GM18909 (cell line): ENCODE data around the gene C1QL1.
"Not testable (repeated sequence)": the region's sequence is repeated elsewhere in the genome, so short reads cannot be mapped to it uniquely, and the experiment has no call there.

Experiments used
- ATAC-seq: cut with Tn5 transposase; IDR thresholded peaks from one replicate; pipeline ENCODE4 v1.9.1; 2021; ENCODE audit warnings: mild to moderate bottlenecking; ENCODE audit not compliant: unreplicated experiment, poor library complexity

Gene C1QL1

GRCh38 chr17:44966348-44967025 lies 1.6 kb downstream of the C1QL1 start:
- no peak for ATAC-seq

- no peak for ATAC-seq
Measured at GRCh38 chr17:44965481-44966234, 2.4 kb downstream of the C1QL1 start.

GRCh38 chr17:44961921-44962350 lies 6.2 kb downstream of the C1QL1 start:
- ATAC-seq: no peak

- no peak for ATAC-seq
Measured at GRCh38 chr17:44960691-44961090, 7.4 kb downstream of the C1QL1 start.

GRCh38 chr17:44959821-44960531 lies 8.1 kb downstream of the C1QL1 start:
- no peak for ATAC-seq

DNA sequence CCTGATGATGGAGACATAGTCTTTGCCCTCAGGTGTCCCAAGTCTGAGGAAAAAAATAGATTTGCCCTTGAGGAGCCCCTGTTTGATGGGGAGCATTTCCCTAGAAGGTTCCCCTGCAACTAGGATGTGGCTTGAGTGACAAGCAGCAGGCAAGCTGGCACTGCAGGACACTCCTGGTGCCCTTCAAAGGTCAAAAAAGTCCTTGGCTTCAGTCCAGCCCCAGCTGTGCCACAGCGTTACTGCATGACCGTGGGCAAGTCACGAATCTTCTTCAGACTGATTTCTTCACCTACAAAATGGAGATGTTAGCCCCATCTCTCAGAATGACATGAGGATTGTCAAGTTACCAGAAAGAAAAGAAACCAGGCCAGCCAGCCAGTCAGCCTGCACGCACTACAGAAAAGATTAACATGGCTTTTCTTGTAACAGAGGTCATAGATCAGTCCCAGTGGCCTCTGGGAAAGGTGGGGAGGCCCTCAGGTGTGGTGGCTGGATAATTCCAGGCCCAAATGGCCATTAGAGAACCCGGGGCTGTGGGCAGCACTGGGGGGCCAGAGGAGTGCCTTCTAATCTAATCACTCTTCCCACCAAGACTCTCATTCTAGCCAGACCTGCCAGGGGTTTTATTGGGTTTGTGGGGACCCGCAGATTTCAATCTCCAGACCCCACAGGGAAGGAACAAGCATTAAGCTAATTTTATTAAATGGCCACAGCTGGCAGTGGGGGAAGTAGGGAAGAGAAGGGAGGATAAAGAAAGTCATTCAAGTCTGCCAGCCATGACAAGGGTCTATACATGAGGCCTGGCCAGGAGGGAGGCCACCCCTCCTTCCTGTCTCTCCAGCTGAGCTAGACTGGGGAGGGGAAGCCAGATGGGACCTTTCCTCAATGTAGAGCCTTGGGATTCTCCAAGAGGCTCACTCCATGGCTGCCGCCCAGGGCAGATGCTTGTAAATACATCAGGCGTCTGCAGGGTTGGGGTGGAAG lies 10.8 kb downstream of the C1QL1 start:
- no peak for ATAC-seq

DNA sequence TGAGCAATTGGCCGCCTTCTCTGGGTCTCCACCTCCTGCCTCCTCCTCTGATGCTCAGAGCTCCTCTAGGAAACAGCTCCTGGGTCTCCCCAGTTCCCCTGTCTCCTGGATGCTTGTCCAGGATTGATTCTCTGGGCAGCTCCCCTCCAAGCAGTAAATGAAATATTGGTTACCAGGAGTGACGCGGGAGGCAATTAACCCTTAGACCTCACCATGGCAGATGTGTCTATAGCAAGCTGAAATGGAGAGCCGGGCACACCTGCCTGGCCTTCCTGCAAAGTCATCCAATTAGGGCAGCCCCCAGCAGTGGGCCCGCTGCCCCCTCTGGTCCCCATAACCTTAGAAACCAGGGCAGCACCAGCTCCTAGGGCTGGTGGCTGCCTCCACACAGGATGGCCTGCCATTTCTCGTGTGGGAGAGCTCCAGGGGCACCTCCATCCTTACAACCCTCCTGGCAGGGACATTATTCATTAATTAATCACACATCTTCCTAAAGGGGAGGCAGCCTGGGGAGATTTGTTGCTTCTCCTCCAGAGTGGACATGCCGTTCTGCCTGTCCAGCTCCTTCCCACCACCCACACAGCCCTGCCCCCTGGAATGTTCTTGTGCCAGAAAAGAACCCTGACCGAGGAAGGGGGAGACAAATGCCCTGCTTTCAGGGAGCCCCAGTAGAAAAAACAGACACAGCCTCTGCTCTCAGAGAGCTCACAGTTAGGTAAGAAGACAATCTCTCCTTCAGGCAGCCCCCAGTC lies 12.3 kb downstream of the C1QL1 start:
- ATAC-seq: no peak

GRCh38 chr17:44952946-44953475 lies 15.1 kb downstream of the C1QL1 start:
- ATAC-seq: no peak

DNA sequence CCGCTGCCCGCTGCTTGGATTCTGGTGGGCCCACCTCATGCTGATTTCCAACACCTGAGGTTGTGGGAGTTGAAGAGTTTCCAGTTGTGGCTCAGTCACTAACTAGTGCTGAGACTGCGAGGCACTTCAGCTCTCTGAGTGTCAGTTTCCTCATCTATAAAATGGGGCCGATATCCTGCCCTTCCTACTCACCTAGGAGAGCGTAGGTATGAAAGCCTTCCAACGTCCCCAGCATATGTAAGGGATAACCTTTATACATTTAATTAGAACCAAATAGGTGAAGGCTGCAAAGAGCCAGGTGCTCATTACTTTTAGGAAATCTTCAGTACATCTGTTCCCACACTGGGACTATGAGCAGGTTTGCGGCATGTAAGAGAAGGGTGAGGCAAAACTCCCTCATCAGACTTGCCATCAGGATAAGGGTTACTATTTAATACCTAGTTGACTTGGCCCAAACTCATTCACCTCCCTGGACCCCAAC lies 19.7 kb downstream of the C1QL1 start:
- ATAC-seq: no peak

DNA sequence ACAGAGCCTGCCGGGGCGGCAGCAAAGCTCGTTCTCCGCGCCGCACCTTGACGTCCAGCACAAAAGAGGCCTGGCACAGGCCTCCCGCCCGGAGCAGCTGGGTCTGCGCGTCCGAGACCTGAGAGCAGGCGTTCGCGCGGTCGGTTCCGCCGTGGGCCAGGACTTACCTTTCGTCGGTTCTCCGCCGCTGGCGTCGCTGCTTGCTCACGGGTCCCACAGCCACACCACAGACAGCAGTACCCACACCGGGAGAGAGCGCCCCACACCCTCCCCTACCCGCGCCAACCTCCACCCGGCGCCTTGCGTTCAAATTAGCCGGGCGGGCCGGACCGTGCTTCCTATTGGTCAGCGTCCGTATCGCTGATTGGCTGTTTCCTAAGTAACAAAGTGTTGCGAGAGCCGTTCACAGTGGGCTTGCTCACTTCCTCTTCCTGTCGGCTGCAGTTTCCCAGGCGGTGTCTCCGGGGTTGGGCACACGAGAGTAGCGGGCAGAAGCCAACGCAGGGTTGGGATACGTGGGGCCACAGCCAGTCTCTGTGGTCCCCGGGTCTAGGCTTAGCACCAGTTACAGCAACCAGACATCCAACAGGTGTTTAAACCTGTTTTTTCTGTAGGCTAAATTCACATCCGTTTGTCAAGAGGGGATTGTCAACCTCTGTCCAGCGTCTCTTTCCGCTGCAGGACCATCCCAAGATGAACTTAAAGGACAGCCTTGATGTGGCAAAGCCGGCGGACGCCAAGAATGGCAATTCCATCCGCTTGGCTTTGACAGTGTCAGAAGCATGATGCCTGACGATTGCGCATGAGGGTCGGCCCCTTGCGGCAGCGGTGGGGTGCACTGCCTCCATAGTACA lies 20.4 kb downstream of the C1QL1 start, which contains the start of gene KIF18B:
Gene KIF18B, minus strand, starts transcription at position 313 of the 854 bp plus-strand sequence. CDS start 11,429 bp downstream, outside the sequence.
- peak; percentile 87 for ATAC-seq

DNA sequence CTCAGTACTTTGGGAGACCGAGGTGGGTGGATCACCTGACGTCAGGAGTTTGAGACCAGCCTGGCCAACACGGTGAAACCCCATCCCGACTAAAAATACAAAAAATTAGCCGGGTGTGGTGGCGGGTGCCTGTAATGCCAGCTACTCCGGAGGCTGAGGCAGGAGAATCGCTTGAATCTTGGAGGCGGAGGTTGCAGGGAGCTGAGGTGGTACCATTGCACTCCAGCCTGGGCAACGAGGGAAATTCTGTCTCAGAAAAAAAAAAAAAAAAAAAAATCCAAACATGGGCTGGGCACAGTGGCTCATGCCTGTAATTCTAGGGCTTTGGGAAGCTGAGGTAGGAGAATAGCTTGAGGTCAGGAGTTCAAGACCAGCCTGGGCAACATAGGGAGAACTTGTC lies 22.5 kb downstream of the C1QL1 start:
- ATAC-seq: not testable (repeated sequence)

GRCh38 chr17:44942456-44942855 lies 25.6 kb downstream of the C1QL1 start:
- ATAC-seq: no peak

GRCh38 chr17:44941712-44942331 lies 26.3 kb downstream of the C1QL1 start:
- ATAC-seq: no peak

DNA sequence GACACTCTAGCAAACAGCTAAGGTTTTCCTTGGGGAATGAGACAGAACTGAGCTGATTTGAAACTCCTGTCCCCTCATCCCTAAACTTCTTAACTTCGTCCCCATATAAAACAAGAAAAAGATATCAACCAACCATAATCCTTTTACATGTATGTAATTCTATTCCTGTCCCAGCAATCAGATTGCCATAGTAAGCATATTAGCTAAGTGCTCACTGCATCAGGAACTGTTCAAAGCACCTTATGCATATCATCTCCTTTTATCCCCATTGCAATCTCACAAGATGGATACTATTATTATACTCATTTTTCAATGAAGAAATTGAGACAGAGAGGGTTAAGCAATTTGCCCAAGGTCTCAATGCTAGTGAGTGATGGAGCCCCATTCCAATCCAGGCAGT lies 27.3 kb downstream of the C1QL1 start:
- ATAC-seq: no peak

DNA sequence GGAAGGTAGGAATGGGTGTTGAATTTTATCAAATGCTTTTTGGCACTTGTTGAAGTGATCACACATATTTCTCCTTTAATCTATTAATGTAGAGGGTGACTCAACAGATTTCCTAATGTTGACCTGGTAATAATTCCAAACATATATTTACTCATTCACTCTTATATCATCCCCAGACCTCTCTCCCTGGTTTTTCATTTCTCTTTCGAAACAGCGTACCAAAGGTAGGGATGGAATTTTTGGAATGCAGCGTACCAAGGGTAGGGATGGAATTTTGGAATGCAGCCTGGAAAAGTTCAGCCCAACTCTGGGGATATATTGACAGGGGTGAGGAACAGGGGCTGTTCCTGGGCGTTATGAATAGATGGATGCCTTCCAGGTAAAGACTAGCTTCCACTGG lies 27.8 kb downstream of the C1QL1 start:
- ATAC-seq: no peak

GRCh38 chr17:44935116-44935515 lies 33.0 kb downstream of the C1QL1 start:
- ATAC-seq: no peak

- no peak for ATAC-seq
Measured at GRCh38 chr17:44934745-44935105, 33.4 kb downstream of the C1QL1 start.
